Thyroid gland (tissue), 4 donors: ENCODE measurements around the gene CHTF18. TPM values are rescaled to one million over a fixed set of nuclear protein-coding genes. Genes with fewer than 3 reads are reported as not detected.

Experiments
- DNase-seq, 2 donors: peaks; one replicate each; pipeline ENCODE4 v3.0.0-alpha.2; 2019
- H3K27ac ChIP-seq, 3 donors: fragments of 200-600 bp; sonication (generic); 1 replicate in 2 of 3; 2 replicates in 1 of 3; pipeline ENCODE4 v1.5.1; 2016 to 2019; ENCODE audit warnings: mild to moderate bottlenecking in 1 of 3, moderate library complexity in 1 of 3
- H3K27me3 ChIP-seq: fragments of 200-600 bp; sonication (generic); one replicate; pipeline ENCODE4 v1.5.1; 2019
- H3K36me3 ChIP-seq, 2 donors: fragments of 200-600 bp; sonication (generic); one replicate each; pipeline ENCODE4 v1.5.1; 2016 to 2019
- H3K4me1 ChIP-seq, 2 donors: fragments of 200-600 bp; sonication (generic); one replicate each; pipeline ENCODE4 v1.5.1; 2017 to 2019
- H3K4me3 ChIP-seq, 3 donors: fragments of 200-600 bp; sonication (generic); replicated peaks in 1 of 3; 1 replicate in 2 of 3; 2 replicates in 1 of 3; pipeline ENCODE4 v1.5.1; 2016; ENCODE audit warnings: mild to moderate bottlenecking in 1 of 3
- H3K9me3 ChIP-seq: fragments of 200-600 bp; sonication (generic); one replicate; pipeline ENCODE4 v1.5.1; 2017
- POLR2A ChIP-seq, 2 donors: fragments of 450-650 bp; IDR thresholded peaks; one replicate each; pipeline ENCODE4 v1.6.1; 2017; ENCODE audit warnings: antibody characterized with exemption in 2 of 2, mild to moderate bottlenecking in 2 of 2, moderate library complexity in 1 of 2
- WGBS, 2 donors: methylation state at CpG; one replicate each; pipeline ENCODE4 v1.1.5; 2017; 5-methylcytosine and 5-hydroxymethylcytosine counted together
- intact Hi-C: fragments of 100-400 bp; cut with DNase I; formaldehyde crosslinking; loops from one replicate; pipeline ENCODE4 v1.15.1; 2023
- total RNA-seq, 4 donors: library from RNA; depleted of rRNA; stranded (reverse); fragments of >200 nt; gene quantifications; one replicate each; pipeline ENCODE4 v1.2.3, GENCODE V29; 2016
- TF ChIP-seq, protein P1 (sequence below), 6 experiments: fragments of 200-600 bp in 3 of 6; fragments of 450-650 bp in 3 of 6; sonication (generic) in 3 of 6; IDR thresholded peaks; one replicate each; pipeline ENCODE4 v1.5.1; 2016 to 2019; ENCODE audit warnings: antibody characterized with exemption in 6 of 6, mild to moderate bottlenecking in 2 of 6, inconsistent platforms in 1 of 6, moderate library complexity in 1 of 6

CHTF18 gene
- total RNA-seq, 4 donors from 2014 or later, result 10.1 to 14.6 (median 11.7) TPM

DNA sequence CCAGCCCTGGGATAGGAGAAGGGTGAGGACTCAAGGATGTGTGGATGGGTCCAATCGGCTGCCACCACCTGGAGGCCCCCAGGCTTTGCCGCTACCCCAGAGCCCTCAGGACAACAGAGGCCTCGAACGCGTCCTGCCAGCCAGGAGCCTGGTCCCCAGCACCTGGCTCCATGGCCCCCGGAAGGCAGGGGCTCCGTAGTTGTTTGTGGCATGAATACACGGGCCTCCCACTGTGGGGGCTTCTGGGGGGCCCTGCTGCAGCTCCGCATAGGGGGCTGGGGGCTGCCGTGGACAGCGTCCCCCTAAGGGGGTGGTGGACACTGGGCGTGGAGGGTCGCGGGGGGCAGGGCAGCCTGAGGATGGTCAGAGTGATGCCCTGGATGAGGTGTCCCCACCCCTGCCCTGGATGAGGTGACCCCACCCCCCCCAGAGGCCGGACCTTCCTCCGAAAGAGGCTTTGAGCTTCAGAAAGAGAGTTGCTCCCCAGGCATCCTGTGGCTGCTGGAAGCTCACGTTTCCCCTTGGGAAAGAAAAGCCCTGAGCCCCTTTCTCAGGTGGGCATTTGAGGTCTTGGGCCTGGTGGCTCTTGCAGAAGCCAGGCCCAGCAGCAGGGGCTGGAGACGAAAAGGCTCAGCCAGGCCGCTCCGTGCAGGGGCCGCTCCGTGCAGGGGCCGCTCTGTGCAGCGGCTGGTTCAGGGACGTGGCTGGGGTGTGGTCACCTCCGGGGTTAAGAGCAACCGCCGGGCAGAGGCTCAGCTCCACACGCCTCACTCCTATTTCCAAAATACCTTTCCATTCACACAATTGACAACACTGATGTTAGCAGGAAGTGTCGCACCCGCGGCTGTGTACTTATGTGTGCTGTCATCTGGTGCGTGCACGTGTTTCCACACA is 52.4 kb downstream of the CHTF18 start:
- Histone ChIP-seq H3K36me3 (no peaks in the 10 kb centered on the region), H3K9me3 (no peaks in the 10 kb centered on the region), H3K4me1 (no peaks in the 10 kb centered on the region), H3K4me3 (no peak overlapping the region), H3K27me3 (no peaks in the 10 kb centered on the region), H3K27ac (no peak overlapping the region)
- TF ChIP-seq, protein P1, sequence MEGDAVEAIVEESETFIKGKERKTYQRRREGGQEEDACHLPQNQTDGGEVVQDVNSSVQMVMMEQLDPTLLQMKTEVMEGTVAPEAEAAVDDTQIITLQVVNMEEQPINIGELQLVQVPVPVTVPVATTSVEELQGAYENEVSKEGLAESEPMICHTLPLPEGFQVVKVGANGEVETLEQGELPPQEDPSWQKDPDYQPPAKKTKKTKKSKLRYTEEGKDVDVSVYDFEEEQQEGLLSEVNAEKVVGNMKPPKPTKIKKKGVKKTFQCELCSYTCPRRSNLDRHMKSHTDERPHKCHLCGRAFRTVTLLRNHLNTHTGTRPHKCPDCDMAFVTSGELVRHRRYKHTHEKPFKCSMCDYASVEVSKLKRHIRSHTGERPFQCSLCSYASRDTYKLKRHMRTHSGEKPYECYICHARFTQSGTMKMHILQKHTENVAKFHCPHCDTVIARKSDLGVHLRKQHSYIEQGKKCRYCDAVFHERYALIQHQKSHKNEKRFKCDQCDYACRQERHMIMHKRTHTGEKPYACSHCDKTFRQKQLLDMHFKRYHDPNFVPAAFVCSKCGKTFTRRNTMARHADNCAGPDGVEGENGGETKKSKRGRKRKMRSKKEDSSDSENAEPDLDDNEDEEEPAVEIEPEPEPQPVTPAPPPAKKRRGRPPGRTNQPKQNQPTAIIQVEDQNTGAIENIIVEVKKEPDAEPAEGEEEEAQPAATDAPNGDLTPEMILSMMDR (IDR thresholded peaks at IDR 0.05), result no peak
- TF ChIP-seq POLR2A (IDR thresholded peaks at IDR 0.05), result no peak
- no peak for DNase-seq
- 59 to 71% methylated on average over 23 to 27 of the region's 34 CpGs for WGBS, 2 donors
- intact Hi-C loops, result no loop called here

DNA sequence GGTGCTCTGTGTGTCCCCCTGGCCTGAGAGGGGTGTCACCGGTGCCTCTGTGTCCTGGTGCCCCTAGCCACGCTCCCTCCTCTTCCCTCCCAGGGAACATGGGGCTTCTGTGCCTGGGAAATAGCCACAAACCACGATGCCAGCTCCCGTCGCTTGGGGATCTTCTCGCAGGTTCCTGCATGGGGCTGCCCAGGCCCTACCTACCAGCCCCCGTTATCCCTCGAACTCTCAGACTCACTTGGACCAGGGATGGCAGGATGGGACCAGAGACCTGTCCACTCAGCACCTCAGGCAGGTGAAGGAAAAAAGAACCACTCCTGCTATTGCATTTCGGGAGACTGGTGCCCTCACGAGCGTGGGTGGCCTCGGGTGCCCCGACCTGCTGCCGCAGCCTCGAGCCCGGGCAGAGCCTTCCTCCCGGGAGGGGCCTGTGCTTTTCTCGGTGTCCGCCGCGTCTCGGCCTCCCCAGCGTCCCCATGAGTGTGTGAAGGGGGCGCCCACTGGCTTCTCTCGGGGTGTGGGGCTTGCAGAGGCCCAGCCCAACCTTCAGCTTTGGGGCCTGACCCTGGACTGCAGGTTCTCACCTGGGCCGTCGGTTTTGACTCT is 53.1 kb downstream of the CHTF18 start:
- Histone ChIP-seq H3K36me3 (no peaks in the 10 kb centered on the region), H3K4me1 (no peaks in the 10 kb centered on the region), H3K4me3 (no peak overlapping the region), H3K27me3 (no peaks in the 10 kb centered on the region), H3K27ac (no peak overlapping the region), H3K9me3 (no peaks in the 10 kb centered on the region)
- TF ChIP-seq, protein P1 (IDR thresholded peaks at IDR 0.05), result no peak
- no peak for TF ChIP-seq POLR2A (IDR thresholded peaks at IDR 0.05)
- intact Hi-C loops, result no loop called here
- DNase-seq, result no peak
- 81 to 90% methylated on average over 8 to 21 of the region's 27 CpGs for WGBS, 2 donors

DNA sequence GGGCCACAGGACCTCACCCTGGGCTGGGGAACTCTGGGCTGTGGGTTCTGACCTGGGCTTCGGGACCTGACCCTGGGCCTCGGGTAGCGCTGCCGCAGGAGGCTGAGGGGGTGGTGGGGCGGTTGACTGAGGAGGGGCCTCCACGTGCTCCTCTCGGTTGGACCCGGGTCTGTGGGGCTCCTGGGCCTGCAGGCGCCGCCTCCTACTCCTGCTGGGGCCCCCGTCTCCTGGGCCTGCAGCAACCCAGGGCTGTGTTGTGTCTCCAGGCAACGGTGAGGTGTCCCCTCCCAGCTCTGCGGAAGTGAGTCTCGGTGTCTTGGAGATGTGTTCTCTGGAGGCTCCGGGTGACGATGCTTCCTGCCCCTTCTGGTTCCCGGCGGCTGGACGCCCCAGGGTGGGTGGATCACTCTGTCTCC is 53.6 kb downstream of the CHTF18 start:
- H3K36me3 ChIP-seq, result no peaks in the 10 kb centered on the region
- no peak for TF ChIP-seq POLR2A (IDR thresholded peaks at IDR 0.05)
- TF ChIP-seq, protein P1 (IDR thresholded peaks at IDR 0.05), result no peak
- H3K4me1 ChIP-seq, result no peaks in the 10 kb centered on the region
- 52 to 57% methylated on average over 6 to 8 of the region's 19 CpGs for WGBS, 2 donors
- intact Hi-C loops, result no loop called here
- no peak overlapping the region for H3K4me3 ChIP-seq
- DNase-seq, result no peak
- H3K27ac ChIP-seq, result no peak overlapping the region
- no peaks in the 10 kb centered on the region for H3K9me3 ChIP-seq
- no peaks in the 10 kb centered on the region for H3K27me3 ChIP-seq

DNA sequence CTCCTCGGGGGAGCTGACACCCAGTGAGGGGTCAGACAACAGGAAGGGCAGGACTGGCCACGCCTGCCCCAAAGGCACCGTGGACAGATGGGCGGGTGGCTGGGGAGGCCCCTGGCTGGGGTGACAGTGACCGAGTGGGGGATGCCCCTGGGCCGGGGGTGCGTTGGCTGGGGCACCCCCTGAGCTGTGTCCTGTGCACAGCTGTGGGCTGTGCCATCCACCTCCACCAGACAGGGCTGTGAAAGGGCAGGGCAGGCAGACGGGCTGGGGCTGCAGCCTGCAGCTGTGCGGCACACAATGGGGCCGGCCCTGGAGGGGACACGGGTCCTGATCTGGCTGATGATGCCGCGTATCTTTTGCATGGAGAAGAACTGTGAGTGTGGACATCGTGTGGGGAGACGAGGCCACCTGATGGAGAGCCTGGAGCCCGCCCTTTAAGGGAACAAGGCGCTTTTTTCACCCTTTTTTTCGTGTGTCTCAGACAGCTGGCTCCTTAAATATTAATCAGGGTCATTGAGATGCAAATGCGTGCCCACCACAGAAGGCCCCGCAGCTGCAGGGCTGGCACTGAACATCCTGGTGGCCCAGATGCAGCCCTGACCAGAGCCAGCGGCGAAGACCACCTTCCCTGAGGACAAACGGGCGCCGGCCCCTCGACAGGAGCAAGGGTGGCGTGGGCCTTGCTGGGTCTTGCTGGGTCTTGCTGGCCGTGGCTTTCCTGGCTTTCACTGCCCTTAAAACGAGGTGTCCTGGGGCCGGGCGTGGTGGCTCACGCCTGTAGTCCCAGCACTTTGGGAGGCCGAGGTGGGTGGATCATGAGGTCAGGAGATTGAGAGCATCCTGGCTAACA is 54.5 kb downstream of the CHTF18 start:
- Histone ChIP-seq H3K27ac (no peak overlapping the region), H3K9me3 (no peaks in the 10 kb centered on the region), H3K4me1 (no peaks in the 10 kb centered on the region), H3K27me3 (no peaks in the 10 kb centered on the region), H3K4me3 (no peak overlapping the region), H3K36me3 (no peaks in the 10 kb centered on the region)
- intact Hi-C loops, result no loop called here
- no peak for TF ChIP-seq POLR2A (IDR thresholded peaks at IDR 0.05)
- TF ChIP-seq, protein P1 (IDR thresholded peaks at IDR 0.05), result no peak
- no peak for DNase-seq
- 77 to 82% methylated on average over 25 to 29 of the region's 33 CpGs for WGBS, 2 donors
